NCI-H2196 (cell line): Measurements from ENCODE around the gene TCF15.

Experiments used
- DNase-seq: peaks from one replicate; lab custom pipeline; 2025; ENCODE audit not compliant: unreplicated experiment; lab: John Stamatoyannopoulos, UW

Gene TCF15, protein sequence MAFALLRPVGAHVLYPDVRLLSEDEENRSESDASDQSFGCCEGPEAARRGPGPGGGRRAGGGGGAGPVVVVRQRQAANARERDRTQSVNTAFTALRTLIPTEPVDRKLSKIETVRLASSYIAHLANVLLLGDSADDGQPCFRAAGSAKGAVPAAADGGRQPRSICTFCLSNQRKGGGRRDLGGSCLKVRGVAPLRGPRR

GRCh38 chr20:610130-611046, at the start of gene TCF15:
Gene TCF15, minus strand, starts transcription at chr20:610309. Its CDS starts 72 bp downstream, at chr20:610237.
- DNase-seq = no peak

- no peak for DNase-seq
Measured at GRCh38 chr20:658731-659291, 48.7 kb upstream of the TCF15 start.

GRCh38 chr20:658202-658601, 48.1 kb upstream of the TCF15 start:
- no peak for DNase-seq

DNA sequence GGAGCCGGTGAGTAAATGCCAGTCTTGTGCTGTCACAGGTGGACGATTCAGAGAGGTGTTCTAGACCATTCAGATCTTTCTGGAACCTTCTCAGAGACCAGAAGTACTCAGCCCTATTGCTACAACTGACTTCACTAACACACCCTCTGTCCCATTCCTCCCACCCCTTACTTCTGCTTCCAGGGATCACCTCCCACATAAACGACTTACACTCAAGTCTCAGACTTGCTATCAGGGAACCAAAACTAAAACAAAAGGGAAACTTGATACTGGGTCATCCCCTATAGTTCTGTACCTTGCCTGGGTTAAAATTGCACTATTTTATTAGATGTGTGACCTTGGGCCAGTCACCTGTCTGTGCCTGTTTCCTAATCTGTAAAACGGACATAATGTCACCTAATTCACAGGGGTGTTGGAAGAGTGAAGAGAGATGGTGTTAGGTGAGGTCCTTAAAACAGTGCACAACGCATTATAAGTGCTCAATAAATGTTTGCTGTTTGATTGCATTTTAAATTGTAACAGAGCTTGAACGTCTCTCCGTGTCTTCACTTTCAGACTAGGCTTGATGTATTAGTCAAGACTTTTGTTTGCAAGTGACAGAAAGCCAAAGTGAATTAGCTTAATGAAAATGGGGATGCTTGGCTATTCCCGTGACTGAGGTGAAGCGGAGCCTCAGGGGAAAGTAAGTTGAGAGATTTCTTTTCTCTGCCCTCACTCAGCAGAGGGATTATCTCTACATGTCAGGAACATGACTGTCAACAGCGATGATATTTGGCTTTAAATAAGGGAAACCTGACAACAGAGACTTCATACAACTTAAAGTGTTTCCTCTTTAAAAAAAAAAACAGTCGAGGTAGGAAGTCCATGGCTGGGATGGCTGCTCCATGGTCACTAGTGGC, 45.9 kb upstream of the TCF15 start:
- DNase-seq = no peak

GRCh38 chr20:654417-654750, 44.3 kb upstream of the TCF15 start:
- DNase-seq = no peak

DNA sequence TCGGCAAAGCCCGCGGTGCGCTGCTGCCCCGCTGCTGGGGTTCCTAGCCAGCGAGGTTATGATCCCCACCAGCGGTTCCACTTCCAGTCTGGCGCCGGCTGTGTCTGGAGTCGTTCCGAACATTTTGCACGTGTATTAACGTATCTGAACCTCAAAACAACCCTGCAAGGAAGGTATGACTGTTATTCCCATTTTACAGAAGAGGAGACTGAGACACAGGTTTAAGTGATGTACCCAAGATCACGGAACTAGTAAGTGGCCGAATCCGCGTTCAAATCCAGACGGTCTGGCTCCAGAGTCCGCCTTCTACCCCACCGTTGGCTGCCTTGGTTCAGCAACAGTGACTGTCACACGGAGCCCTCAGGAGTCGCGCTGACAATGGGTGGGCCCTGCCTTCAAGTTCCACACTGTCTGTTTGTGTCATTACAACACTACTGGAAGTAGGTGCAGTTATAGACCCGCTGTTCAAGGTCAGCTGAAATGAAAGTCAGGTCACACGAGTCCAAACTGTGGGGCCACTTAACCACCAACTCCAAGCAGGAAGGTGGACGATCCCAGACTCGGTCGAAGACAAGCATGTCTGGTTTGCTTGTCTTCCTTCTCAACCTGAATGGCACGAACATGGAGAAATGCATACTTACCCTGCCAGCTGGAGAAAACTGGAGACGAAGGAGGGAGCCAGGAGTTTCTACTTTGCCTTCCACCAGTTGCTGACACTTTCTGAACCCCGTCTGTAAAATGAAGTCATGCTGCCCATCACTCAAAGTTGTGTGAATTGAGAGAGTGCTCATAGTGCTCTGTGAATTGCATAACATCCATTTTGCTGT, 43.7 kb upstream of the TCF15 start:
- no peak for DNase-seq

- DNase-seq = peak; percentile 86
Measured at GRCh38 chr20:653110-653589, 43.0 kb upstream of the TCF15 start, which contains the start of gene SRXN1. Gene SRXN1, minus strand, starts transcription at chr20:653200. Its CDS starts 15 bp downstream, at chr20:653185.

DNA sequence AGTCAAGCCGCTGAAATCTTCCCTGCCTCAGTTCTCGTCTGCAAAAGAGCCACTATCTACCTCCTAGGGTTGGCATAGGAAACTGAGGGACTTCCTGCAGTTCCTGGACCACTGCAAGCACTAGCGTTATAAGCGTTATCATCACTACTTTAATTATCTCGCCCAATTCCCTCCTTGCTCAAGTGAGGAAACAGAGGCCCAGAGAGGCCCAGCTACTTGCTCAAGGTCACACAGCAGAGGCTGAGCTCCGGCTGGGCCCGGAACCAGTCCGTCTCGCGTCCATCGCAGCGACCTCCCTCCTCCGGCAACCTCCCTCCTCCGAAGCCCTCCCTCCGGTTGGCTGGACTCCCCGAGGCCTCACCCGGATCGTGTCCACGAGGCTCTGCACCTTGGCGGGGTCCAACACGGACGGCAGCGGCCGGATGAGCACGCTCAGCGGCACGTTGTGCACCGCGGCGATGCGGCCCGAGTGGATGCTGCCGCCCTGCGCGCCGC, 42.6 kb upstream of the TCF15 start:
- no peak for DNase-seq

GRCh38 chr20:651713-652614, 41.9 kb upstream of the TCF15 start:
- no peak for DNase-seq

DNA sequence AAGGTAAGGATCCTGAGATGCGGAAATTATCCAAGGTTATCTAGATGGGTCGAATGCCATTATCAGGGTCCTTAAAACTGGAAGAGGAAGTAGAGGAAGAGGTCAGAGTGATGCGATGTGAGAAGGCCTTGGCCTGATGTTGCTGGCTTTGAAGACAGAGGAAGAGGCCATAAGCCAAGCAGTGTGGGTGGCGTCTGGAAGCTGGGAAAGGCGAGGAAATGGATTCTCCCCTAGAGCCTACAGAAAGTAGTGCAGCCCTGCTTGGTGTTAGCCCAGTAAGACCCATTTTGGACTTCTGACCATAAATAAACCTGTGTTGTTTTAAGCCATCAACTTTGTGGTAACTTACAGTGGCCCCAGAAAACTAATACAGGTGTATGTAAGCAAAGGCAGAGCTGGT, 40.8 kb upstream of the TCF15 start:
- DNase-seq = no peak

DNA sequence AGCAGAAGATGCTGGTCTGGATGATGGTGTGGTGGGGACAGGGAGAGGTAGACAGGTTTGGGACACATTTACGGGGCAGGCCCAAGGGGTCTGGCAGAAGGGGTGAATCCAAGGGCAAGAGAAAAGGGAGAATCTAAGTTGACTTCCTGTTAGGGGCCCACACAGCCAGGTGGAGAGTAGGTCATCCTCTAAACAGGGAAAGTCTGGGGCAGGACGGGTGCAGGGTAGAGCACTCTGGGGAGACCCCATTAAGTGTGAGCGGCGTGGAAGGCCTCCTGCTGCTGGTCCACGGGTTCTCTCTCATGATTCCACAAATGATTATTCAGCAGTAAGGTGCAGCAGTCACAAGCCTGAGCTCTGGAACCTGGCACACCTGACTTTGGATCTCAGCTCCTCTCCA, 40.2 kb upstream of the TCF15 start:
- DNase-seq = no peak

- DNase-seq = no peak
Measured at GRCh38 chr20:647479-648019, 37.4 kb upstream of the TCF15 start.

DNA sequence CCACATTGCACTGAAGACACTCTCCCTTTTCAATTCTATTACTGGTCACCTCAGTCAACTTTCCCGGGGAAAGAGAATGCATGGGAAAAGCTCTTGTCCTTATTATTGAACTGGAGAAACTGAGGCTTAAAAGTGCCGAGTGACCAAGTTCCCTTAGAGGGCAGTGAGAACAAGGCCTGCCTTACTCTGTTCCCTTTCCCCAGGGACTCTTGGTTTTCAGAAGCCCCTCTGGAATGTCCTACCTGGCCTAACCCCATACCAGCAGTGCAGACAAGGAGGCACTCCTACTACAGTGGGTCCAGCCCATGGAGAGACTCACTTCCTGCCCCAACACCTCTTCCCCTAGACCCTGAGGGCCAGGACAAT, 36.7 kb upstream of the TCF15 start:
- DNase-seq = no peak

GRCh38 chr20:646107-646867, 36.2 kb upstream of the TCF15 start:
- DNase-seq = no peak

DNA sequence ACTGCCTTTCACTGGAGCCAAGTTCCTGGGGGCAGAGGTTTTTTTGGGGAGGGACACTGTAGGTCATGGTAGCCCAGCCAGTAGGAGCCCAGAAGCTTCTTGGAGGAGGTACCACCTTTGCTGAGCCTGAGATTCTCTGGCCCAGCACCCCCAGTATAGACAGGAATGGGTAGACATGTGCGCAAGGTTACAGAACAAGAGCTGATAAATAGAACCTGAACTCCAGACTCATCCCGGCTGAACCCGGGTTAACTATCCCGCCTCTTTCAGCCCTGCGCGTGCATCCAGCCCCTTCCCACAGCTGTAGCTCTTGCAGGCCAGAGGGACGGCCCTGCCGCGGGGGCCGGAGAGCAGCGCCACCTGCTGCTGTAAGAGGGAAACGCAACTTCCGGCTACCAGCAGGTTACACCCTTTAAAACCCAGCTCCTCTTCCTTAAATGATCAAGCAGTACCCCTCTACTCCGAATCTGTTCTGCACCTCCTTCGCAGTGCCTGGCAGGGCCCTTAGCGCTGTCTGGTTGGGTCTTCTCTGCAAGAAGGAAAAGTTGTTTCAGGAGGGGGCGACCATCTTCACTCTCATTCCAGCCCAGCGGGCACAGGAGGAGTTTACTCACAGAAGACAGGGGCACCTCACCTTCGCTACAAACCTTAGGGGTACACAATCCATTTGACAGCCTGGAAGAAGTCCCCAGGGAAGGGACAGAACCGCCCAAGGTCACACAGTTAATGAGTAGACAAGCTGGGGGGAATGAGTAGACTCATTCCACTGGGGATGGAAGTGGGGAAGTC, 35.4 kb upstream of the TCF15 start:
- DNase-seq = peak; percentile 74

GRCh38 chr20:644692-645317, 34.7 kb upstream of the TCF15 start:
- no peak for DNase-seq
